HepG2 (cell line): ENCODE data around the gene PRM2. TPM values are rescaled to one million over a fixed set of nuclear protein-coding genes. Genes with fewer than 3 reads are reported as not detected.

Source experiments
- HNF1A ChIP-seq, 2 experiments: sonication (generic) in 1 of 2; formaldehyde crosslinking in 1 of 2; IDR thresholded peaks; 2 replicates each; pipeline versions ENCODE4 v1.4.0 to v1.6.1; 2016 to 2020; ENCODE audit warnings: borderline replicate concordance in 1 of 2, low read depth in 1 of 2, mild to moderate bottlenecking in 1 of 2, missing genetic modification reagents in 1 of 2
- MTF1 ChIP-seq: sonication (generic); formaldehyde crosslinking; IDR thresholded peaks from 2 replicates; pipeline ENCODE4 v1.5.0; 2020; ENCODE audit warnings: missing genetic modification reagents
- PBX3 ChIP-seq: sonication (generic); formaldehyde crosslinking; IDR thresholded peaks from 2 replicates; pipeline ENCODE4 v1.8.1; 2023; ENCODE audit warnings: missing genetic modification reagents, inconsistent platforms, borderline replicate concordance
- PRMT3 ChIP-seq: sonication (generic); formaldehyde crosslinking; IDR thresholded peaks from 2 replicates; pipeline ENCODE4 v1.8.1; 2022; ENCODE audit warnings: low read depth, mild to moderate bottlenecking, moderate library complexity, missing genetic modification reagents, borderline replicate concordance
- SOX13 ChIP-seq, 3 experiments: fragments of 450-650 bp in 1 of 3; sonication (generic) in 1 of 3; formaldehyde crosslinking in 1 of 3; IDR thresholded peaks in 2 of 3; conservative IDR thresholded peaks in 1 of 3; 2 replicates each; pipeline versions ENCODE4 v1.5.0 to v1.6.1; 2016 to 2020; ENCODE audit warnings: antibody characterized with exemption in 1 of 3, mild to moderate bottlenecking in 1 of 3, missing compliant biosample characterization in 1 of 3, missing genetic modification reagents in 1 of 3, moderate library complexity in 1 of 3
- THAP8 ChIP-seq: sonication (generic); formaldehyde crosslinking; IDR thresholded peaks from 2 replicates; pipeline ENCODE4 v1.5.1; 2020; ENCODE audit warnings: missing genetic modification reagents, mild to moderate bottlenecking, borderline replicate concordance
- ZBTB25 ChIP-seq: IDR thresholded peaks from 2 replicates; pipeline ENCODE4 v1.6.1; 2018; ENCODE audit warnings: missing genetic modification reagents
- ZBTB7A ChIP-seq: sonication (generic); formaldehyde crosslinking; IDR thresholded peaks from 2 replicates; pipeline ENCODE4 v1.8.0; 2022; ENCODE audit warnings: mild to moderate bottlenecking, missing genetic modification reagents
- ZFP36 ChIP-seq: fragments of 150-350 bp; IDR thresholded peaks from 2 replicates; pipeline ENCODE4 v1.6.1; 2018; ENCODE audit warnings: borderline replicate concordance, low read length, low read depth; ENCODE audit not compliant: partially characterized antibody
- ZFYVE20 ChIP-seq: sonication (generic); formaldehyde crosslinking; IDR thresholded peaks from 2 replicates; pipeline ENCODE4 v1.8.0; 2023; ENCODE audit warnings: low read depth, mild to moderate bottlenecking, moderate library complexity, missing genetic modification reagents, borderline replicate concordance
- ZNF17 ChIP-seq: sonication (generic); formaldehyde crosslinking; IDR thresholded peaks from 2 replicates; pipeline ENCODE4 v1.5.0; 2020; ENCODE audit warnings: mild to moderate bottlenecking, missing genetic modification reagents
- ZNF230 ChIP-seq: sonication (generic); formaldehyde crosslinking; IDR thresholded peaks from 2 replicates; pipeline ENCODE4 v1.4.0; 2020; ENCODE audit warnings: mild to moderate bottlenecking, missing genetic modification reagents
- ZNF24 ChIP-seq: fragments of 450-650 bp; IDR thresholded peaks from 2 replicates; pipeline ENCODE4 v1.6.1; 2017; ENCODE audit warnings: antibody characterized with exemption, mild to moderate bottlenecking
- ZNF264 ChIP-seq: sonication (generic); formaldehyde crosslinking; IDR thresholded peaks from 2 replicates; pipeline ENCODE4 v1.4.0; 2020; ENCODE audit warnings: missing genetic modification reagents
- ZNF432 ChIP-seq: sonication (generic); formaldehyde crosslinking; IDR thresholded peaks from 2 replicates; pipeline ENCODE4 v1.5.0; 2020; ENCODE audit warnings: missing genetic modification reagents, mild to moderate bottlenecking, borderline replicate concordance
- ZNF503 ChIP-seq: sonication (generic); formaldehyde crosslinking; IDR thresholded peaks from 2 replicates; pipeline ENCODE4 v1.4.0; 2020; ENCODE audit warnings: missing genetic modification reagents
- ZNF569 ChIP-seq: sonication (generic); formaldehyde crosslinking; IDR thresholded peaks from 2 replicates; pipeline ENCODE4 v1.5.0; 2020; ENCODE audit warnings: mild to moderate bottlenecking, missing genetic modification reagents, moderate library complexity, borderline replicate concordance
- ZNF816 ChIP-seq: sonication (generic); formaldehyde crosslinking; IDR thresholded peaks from 2 replicates; pipeline ENCODE4 v1.8.0; 2022; ENCODE audit warnings: missing genetic modification reagents, mild to moderate bottlenecking, borderline replicate concordance
- polyA plus RNA-seq, 8 experiments: library from polyadenylated mRNA; depleted of rRNA in 3 of 8; stranded (reverse) in 7 of 8; unstranded in 1 of 8; fragments of >200 nt; fragmentation: Illumina TruSeq in 4 of 8; extraction: Trizol in 4 of 8; gene quantifications; 2 replicates each; pipeline versions ENCODE4 v1.2.1 to v1.2.3, GENCODE V29; 2011 to 2016; ENCODE audit warnings: low read depth in 4 of 8, missing spikeins in 1 of 8, mixed read lengths in 1 of 8; ENCODE audit not compliant: insufficient read depth in 1 of 8
- total RNA-seq, 5 experiments: library from RNA; depleted of rRNA; stranded (reverse); fragments of >200 nt; fragmentation: Illumina TruSeq; extraction: Trizol; gene quantifications; 2 replicates each; pipeline ENCODE4 v1.2.3, GENCODE V29; 2016; ENCODE audit warnings: low read depth in 1 of 5

Gene PRM2
- total and polyA plus RNA-seq, 2 of the 13 experiments (the other 11 are each of a cell fraction or from before 2014, with no cell fraction given) = 0.54 TPM; not detected in 1

- no peak for TF ChIP-seq PBX3 (CRISPR knock-in tag)
- TF ChIP-seq ZNF816 = no peak
- no peak for TF ChIP-seq ZBTB25
- TF ChIP-seq THAP8 = no peak
- no peak for TF ChIP-seq ZNF24
- TF ChIP-seq SOX13 (IDR thresholded peaks at IDR 0.05) = no peak
- TF ChIP-seq SOX13 (CRISPR knock-in tag; conservative IDR thresholded peaks at IDR 0.05 in 1 of 2, IDR thresholded peaks at IDR 0.05 in 1 of 2) = peak in 1 of 2 experiments; percentile 1; a peak in 1 of 4 replicates
- no peak for TF ChIP-seq MTF1 (CRISPR knock-in tag)
- TF ChIP-seq ZNF432 (CRISPR knock-in tag) = no peak
- TF ChIP-seq ZBTB7A (CRISPR knock-in tag) = no peak
- TF ChIP-seq ZFP36 = no peak
- no peak for TF ChIP-seq ZNF230
- no peak for TF ChIP-seq PRMT3 (CRISPR knock-in tag)
- TF ChIP-seq HNF1A (IDR thresholded peaks at IDR 0.05; ENCODE audit: low read depth) = no peak
- no peak for TF ChIP-seq HNF1A (CRISPR knock-in tag; IDR thresholded peaks at IDR 0.05; ENCODE audit: borderline replicate concordance)
- TF ChIP-seq ZNF264 (CRISPR knock-in tag) = no peak
- no peak for TF ChIP-seq ZFYVE20 (CRISPR knock-in tag)
- no peak for TF ChIP-seq ZNF503 (CRISPR knock-in tag)
- TF ChIP-seq ZNF569 (CRISPR knock-in tag) = 0 out of 2 replicates have a peak, but pooled peaks have one; percentile 69
- TF ChIP-seq ZNF17 = no peak
These were observed 15.9 kb upstream of the PRM2 start (continued) for GRCh38 chr16:11292076-11292748.
